Hepatocyte (in vitro differentiated cells): ENCODE results near the gene TACC2. TPM values are rescaled to one million over a fixed set of nuclear protein-coding genes. Genes with fewer than 3 reads are reported as not detected.

ENCODE experiments used
- DNase-seq: peaks from one replicate; pipeline ENCODE4 v3.0.0-alpha.2; 2016; ENCODE audit warnings: low spot score
- H2AFZ ChIP-seq: fragments of 200-600 bp; sonication (generic); 2 replicates; pipeline ENCODE4 v1.6.0; 2016; ENCODE audit warnings: antibody characterized with exemption, mild to moderate bottlenecking
- H3K27ac ChIP-seq: fragments of 200-600 bp; sonication (generic); 2 replicates; pipeline ENCODE4 v1.5.1; 2016; ENCODE audit warnings: mild to moderate bottlenecking
- H3K27me3 ChIP-seq: fragments of 200-600 bp; sonication (generic); 2 replicates; pipeline ENCODE4 v1.6.1; 2016
- H3K36me3 ChIP-seq: fragments of 200-600 bp; sonication (generic); replicated peaks from 2 replicates; pipeline ENCODE4 v1.5.1; 2016; ENCODE audit warnings: low read depth; ENCODE audit not compliant: insufficient read depth
- H3K4me1 ChIP-seq: fragments of 200-600 bp; sonication (generic); 2 replicates; pipeline ENCODE4 v1.5.1; 2016; ENCODE audit warnings: mild to moderate bottlenecking, moderate library complexity; ENCODE audit not compliant: insufficient read depth
- H3K4me2 ChIP-seq: fragments of 200-600 bp; sonication (generic); 2 replicates; pipeline ENCODE4 v1.6.0; 2016
- H3K4me3 ChIP-seq: fragments of 200-600 bp; sonication (generic); 2 replicates; pipeline ENCODE4 v1.5.1; 2016; ENCODE audit warnings: mild to moderate bottlenecking
- H3K79me2 ChIP-seq: fragments of 200-600 bp; sonication (generic); 2 replicates; pipeline ENCODE4 v1.6.0; 2017; ENCODE audit warnings: mild to moderate bottlenecking
- H3K9me2 ChIP-seq: fragments of 200-600 bp; sonication (generic); replicated peaks from 2 replicates; pipeline ENCODE4 v1.6.0; 2017; ENCODE audit warnings: mild to moderate bottlenecking; ENCODE audit not compliant: insufficient read depth
- H3K9me3 ChIP-seq: fragments of 200-600 bp; sonication (generic); 2 replicates; pipeline ENCODE4 v1.5.1; 2016; ENCODE audit warnings: low read depth, mild to moderate bottlenecking
- H4K20me1 ChIP-seq: fragments of 200-600 bp; sonication (generic); 2 replicates; pipeline ENCODE4 v1.6.0; 2016; ENCODE audit warnings: mild to moderate bottlenecking; ENCODE audit not compliant: insufficient read depth, poor library complexity, severe bottlenecking
- EZH2 ChIP-seq: fragments of 200-600 bp; sonication (generic); IDR thresholded peaks from 2 replicates; pipeline ENCODE4 v1.6.1; 2016; ENCODE audit warnings: antibody characterized with exemption, mild to moderate bottlenecking, borderline replicate concordance
- EZH2phosphoT487 ChIP-seq: fragments of 200-600 bp; sonication (generic); IDR thresholded peaks from one replicate; pipeline ENCODE4 v1.6.1; 2018; ENCODE audit warnings: antibody characterized with exemption, mild to moderate bottlenecking, low read depth, moderate library complexity; ENCODE audit not compliant: unreplicated experiment, severe bottlenecking
- WGBS: methylation state at CpG from one replicate; pipeline ENCODE4 v1.1.6; 2016; ENCODE audit warnings: low lambda C conversion rate; ENCODE audit errors: missing lambda C conversion rate; 5-methylcytosine and 5-hydroxymethylcytosine counted together
- polyA plus RNA-seq: library from polyadenylated mRNA; unstranded; fragments of >200 nt; fragmentation: Nextera tagmentation; extraction: Ambion mirVana; gene quantifications from 2 replicates; pipeline ENCODE4 v1.2.1, GENCODE V29; 2016
- total RNA-seq: library from RNA; depleted of rRNA; stranded (reverse); fragments of >200 nt; gene quantifications from 2 replicates; pipeline ENCODE4 v1.2.3, GENCODE V29; 2014
- TF ChIP-seq, protein P1 (sequence below): fragments of 200-600 bp; sonication (generic); IDR thresholded peaks from 2 replicates; pipeline ENCODE4 v1.5.1; 2016; ENCODE audit warnings: antibody characterized with exemption, mild to moderate bottlenecking; ENCODE audit not compliant: poor library complexity

TACC2 gene
- total and polyA plus RNA-seq, 2 experiments from 2014 or later: 20.0 to 34.6 TPM

DNA sequence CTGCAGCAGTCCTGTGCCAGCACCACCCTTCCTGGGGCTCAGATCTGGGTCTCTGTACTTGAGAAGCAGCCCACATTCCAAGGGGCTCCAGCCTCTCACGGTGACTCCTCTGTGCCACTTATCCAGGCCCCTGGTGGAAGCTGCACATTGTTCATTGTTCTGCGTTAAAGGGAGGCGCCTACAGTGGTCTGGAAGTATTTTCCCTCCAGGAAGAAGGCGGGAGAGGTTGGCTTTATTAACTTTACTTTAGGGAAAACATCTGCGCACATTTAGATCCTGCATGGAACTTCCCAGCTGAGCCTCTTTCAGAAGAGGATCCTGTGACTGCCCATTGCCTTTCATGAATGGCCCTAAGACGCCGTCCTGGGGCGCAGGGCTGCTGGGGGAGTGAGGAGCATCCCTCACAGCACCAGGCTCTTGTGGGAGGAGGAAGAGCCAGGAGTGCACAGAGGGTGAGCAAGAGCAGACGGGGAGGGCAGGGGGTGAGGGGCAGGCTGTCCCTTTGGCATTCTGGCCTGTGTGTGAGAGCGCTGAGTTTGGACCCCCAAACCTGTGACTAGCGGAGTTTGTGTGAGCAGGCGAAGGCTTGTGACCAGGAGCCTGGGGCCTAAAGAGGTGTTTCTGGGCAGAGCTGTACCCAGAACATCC lies 183.5 kb downstream of the TACC2 start:
- Histone ChIP-seq H3K4me1 (peaks cover 12% of the 10 kb centered on the region), H3K79me2 (peaks cover 55% of the 10 kb centered on the region), H3K4me3 (no peak overlapping the region), H3K9me2 (no peaks in the 10 kb centered on the region), H4K20me1 (peaks cover 10% of the 10 kb centered on the region), H3K9me3 (no peaks in the 10 kb centered on the region), H2AFZ (no peak overlapping the region), H3K4me2 (no peak overlapping the region), H3K36me3 (no peaks in the 10 kb centered on the region), H3K27ac (peak overlapping the region; percentile 71), H3K27me3 (no peaks in the 10 kb centered on the region)
- WGBS: 68% methylated on average over 12 of the region's 12 CpGs
- TF ChIP-seq, protein P1, sequence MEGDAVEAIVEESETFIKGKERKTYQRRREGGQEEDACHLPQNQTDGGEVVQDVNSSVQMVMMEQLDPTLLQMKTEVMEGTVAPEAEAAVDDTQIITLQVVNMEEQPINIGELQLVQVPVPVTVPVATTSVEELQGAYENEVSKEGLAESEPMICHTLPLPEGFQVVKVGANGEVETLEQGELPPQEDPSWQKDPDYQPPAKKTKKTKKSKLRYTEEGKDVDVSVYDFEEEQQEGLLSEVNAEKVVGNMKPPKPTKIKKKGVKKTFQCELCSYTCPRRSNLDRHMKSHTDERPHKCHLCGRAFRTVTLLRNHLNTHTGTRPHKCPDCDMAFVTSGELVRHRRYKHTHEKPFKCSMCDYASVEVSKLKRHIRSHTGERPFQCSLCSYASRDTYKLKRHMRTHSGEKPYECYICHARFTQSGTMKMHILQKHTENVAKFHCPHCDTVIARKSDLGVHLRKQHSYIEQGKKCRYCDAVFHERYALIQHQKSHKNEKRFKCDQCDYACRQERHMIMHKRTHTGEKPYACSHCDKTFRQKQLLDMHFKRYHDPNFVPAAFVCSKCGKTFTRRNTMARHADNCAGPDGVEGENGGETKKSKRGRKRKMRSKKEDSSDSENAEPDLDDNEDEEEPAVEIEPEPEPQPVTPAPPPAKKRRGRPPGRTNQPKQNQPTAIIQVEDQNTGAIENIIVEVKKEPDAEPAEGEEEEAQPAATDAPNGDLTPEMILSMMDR: no peak
- TF ChIP-seq EZH2 (no peak), EZH2phosphoT487 (no peak)
- peak; percentile 38 for DNase-seq

DNA sequence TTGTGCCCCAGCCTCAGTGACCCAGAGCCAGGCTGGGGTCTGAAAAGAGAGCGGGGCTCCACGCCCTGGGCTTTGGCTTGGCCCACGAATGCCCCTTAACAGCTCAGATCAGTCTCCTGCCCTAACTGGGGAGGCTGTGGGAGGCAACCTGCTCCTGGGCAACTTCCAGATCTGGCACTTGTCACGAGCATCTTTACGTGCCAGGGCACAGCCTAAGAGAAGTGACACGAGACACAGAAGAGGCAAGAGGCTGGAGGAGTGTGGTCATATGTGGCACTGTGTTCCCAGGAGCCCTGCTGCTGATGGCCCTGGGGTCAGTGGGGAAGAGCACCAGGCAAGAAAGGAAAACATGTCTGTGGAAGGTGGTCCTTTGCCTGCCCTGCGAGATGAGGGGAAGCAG lies 184.4 kb downstream of the TACC2 start:
- WGBS: 95% methylated on average over 7 of the region's 7 CpGs
- H3K4me3 ChIP-seq: no peak overlapping the region
- no peak overlapping the region for H2AFZ ChIP-seq
- no peaks in the 10 kb centered on the region for H3K36me3 ChIP-seq
- H3K27ac ChIP-seq: no peak overlapping the region
- TF ChIP-seq EZH2phosphoT487: no peak
- TF ChIP-seq, protein P1: no peak
- TF ChIP-seq EZH2: no peak
- H3K27me3 ChIP-seq: no peaks in the 10 kb centered on the region
- no peak overlapping the region for H3K4me2 ChIP-seq
- no peaks in the 10 kb centered on the region for H3K9me3 ChIP-seq
- peaks cover 10% of the 10 kb centered on the region for H4K20me1 ChIP-seq
- peaks cover 53% of the 10 kb centered on the region for H3K79me2 ChIP-seq
- no peak for DNase-seq
- peaks cover 12% of the 10 kb centered on the region for H3K4me1 ChIP-seq
- no peaks in the 10 kb centered on the region for H3K9me2 ChIP-seq

DNA sequence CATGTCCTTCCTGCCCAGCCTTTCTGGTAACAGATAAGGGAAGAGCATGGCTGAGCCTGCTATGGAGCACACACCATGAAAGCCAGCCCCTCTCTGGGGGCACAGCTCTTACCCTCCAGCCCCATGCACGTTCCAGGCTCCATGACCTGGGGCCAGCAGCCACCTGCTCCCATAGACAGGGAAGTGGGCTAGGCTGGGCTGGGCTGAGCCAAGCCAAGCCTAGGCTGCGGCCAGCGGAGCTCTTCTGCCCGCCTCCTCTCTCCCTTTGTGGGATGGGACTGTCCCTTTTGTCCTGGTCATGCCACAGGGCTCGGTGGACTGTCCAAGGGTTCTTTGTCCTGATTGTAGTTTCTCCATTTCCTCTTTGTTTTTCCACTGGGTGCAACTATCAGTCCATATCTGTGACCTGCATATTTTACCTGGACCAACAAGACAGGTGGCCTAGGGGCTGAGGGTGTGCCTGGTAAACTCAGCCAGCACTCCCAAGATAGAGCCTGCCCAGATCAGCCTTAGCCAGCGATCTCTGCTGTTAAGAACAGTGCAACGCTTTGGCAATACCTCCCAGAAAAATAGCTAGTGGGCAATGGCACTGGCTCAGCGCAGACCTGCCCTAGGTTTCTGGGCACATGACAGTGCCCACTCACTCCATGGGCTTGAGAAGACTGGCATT lies 184.9 kb downstream of the TACC2 start:
- H3K27ac ChIP-seq: no peak overlapping the region
- TF ChIP-seq, protein P1: no peak
- TF ChIP-seq EZH2phosphoT487: no peak
- no peak for TF ChIP-seq EZH2
- DNase-seq: no peak
- H3K36me3 ChIP-seq: no peaks in the 10 kb centered on the region
- no peaks in the 10 kb centered on the region for H3K27me3 ChIP-seq
- no peaks in the 10 kb centered on the region for H3K9me2 ChIP-seq
- 90% methylated on average over 8 of the region's 8 CpGs for WGBS
- H4K20me1 ChIP-seq: peaks cover 10% of the 10 kb centered on the region
- peaks cover 12% of the 10 kb centered on the region for H3K4me1 ChIP-seq
- no peak overlapping the region for H3K4me3 ChIP-seq
- no peak overlapping the region for H3K4me2 ChIP-seq
- H3K9me3 ChIP-seq: no peaks in the 10 kb centered on the region
- no peak overlapping the region for H2AFZ ChIP-seq
- H3K79me2 ChIP-seq: peaks cover 48% of the 10 kb centered on the region
